Astrocyte (in vitro differentiated cells and primary cell): ENCODE data around the gene KCNQ1. TPM values are rescaled to one million over a fixed set of nuclear protein-coding genes. Genes with fewer than 3 reads are reported as not detected.

ENCODE experiments used
- DNase-seq: peaks from one replicate; pipeline ENCODE4 v3.0.0-alpha.2; 2010; ENCODE audit warnings: low read depth
- FAIRE-seq: peaks from 2 replicates; lab custom pipeline; 2011; peaks lifted over from hg19 to GRCh38; lab: Jason Lieb, UNC
- H2AFZ ChIP-seq: 2 replicates; pipeline ENCODE4 v1.6.0; 2012; ENCODE audit warnings: low read depth, low read length, inconsistent platforms
- H3K27ac ChIP-seq: 2 replicates; pipeline ENCODE4 v1.5.1; 2011; ENCODE audit warnings: low read depth, low read length, inconsistent platforms
- H3K27me3 ChIP-seq: 2 replicates; pipeline ENCODE4 v1.6.0; 2011; ENCODE audit warnings: low read length, inconsistent platforms; ENCODE audit not compliant: insufficient read depth
- H3K36me3 ChIP-seq: 2 replicates; pipeline ENCODE4 v1.5.1; 2011; ENCODE audit warnings: low read length, inconsistent platforms; ENCODE audit not compliant: insufficient read depth
- H3K4me1 ChIP-seq: 2 replicates; pipeline ENCODE4 v1.5.1; 2011; ENCODE audit warnings: low read length, inconsistent platforms; ENCODE audit not compliant: insufficient read depth
- H3K4me2 ChIP-seq: 2 replicates; pipeline ENCODE4 v1.6.0; 2012; ENCODE audit warnings: low read length, inconsistent platforms
- H3K4me3 ChIP-seq: 2 replicates; pipeline ENCODE4 v1.5.1; 2011; ENCODE audit warnings: low read depth, mild to moderate bottlenecking, low read length, inconsistent platforms; ENCODE audit not compliant: insufficient read depth
- H3K79me2 ChIP-seq: 2 replicates; pipeline ENCODE4 v1.6.0; 2012; ENCODE audit warnings: mild to moderate bottlenecking, low read length, inconsistent platforms; ENCODE audit not compliant: insufficient read depth
- H3K9ac ChIP-seq: 2 replicates; pipeline ENCODE4 v1.6.0; 2012; ENCODE audit warnings: mild to moderate bottlenecking, low read length, inconsistent platforms
- H3K9me3 ChIP-seq: 2 replicates; pipeline ENCODE4 v1.5.1; 2012; ENCODE audit warnings: low read depth, mild to moderate bottlenecking, low read length, inconsistent platforms; ENCODE audit not compliant: insufficient read depth
- H4K20me1 ChIP-seq: 2 replicates; pipeline ENCODE4 v1.6.0; 2012; ENCODE audit warnings: low read length, inconsistent platforms; ENCODE audit not compliant: insufficient read depth
- H3K27ac Mint-ChIP-seq: one replicate; pipeline ENCODE4 v1.8.0; 2021; ENCODE audit warnings: mild to moderate bottlenecking, mixed read lengths; ENCODE audit not compliant: unreplicated experiment
- H3K27me3 Mint-ChIP-seq: one replicate; pipeline ENCODE4 v1.8.0; 2021; ENCODE audit warnings: low read depth, mixed read lengths; ENCODE audit not compliant: unreplicated experiment
- H3K36me3 Mint-ChIP-seq: one replicate; pipeline ENCODE4 v1.8.0; 2021; ENCODE audit warnings: low read depth, mixed read lengths; ENCODE audit not compliant: unreplicated experiment
- H3K4me1 Mint-ChIP-seq: one replicate; pipeline ENCODE4 v1.8.0; 2021; ENCODE audit warnings: low read depth, mixed read lengths; ENCODE audit not compliant: unreplicated experiment
- H3K4me3 Mint-ChIP-seq: one replicate; pipeline ENCODE4 v1.8.0; 2021; ENCODE audit warnings: mild to moderate bottlenecking, moderate library complexity, mixed read lengths; ENCODE audit not compliant: unreplicated experiment
- H3K9me3 Mint-ChIP-seq: one replicate; pipeline ENCODE4 v1.8.0; 2021; ENCODE audit warnings: mild to moderate bottlenecking, mixed read lengths; ENCODE audit not compliant: unreplicated experiment
- EZH2 ChIP-seq: IDR thresholded peaks from 2 replicates; pipeline ENCODE4 v1.6.1; 2012; ENCODE audit warnings: mild to moderate bottlenecking, low read length, inconsistent platforms; ENCODE audit not compliant: insufficient read depth
- total RNA-seq: library from RNA; stranded (reverse); gene quantifications from 2 replicates; pipeline ENCODE4 v1.2.1, GENCODE V29; 2021
- TF ChIP-seq, protein P1 (sequence below): IDR thresholded peaks from 2 replicates; pipeline ENCODE4 v1.5.1; 2011; ENCODE audit warnings: low read depth, mild to moderate bottlenecking, inconsistent platforms, low read length, moderate library complexity; ENCODE audit not compliant: insufficient read depth

KCNQ1 gene
- total RNA-seq, 1 donor from 2014 or later, result not detected

DNA sequence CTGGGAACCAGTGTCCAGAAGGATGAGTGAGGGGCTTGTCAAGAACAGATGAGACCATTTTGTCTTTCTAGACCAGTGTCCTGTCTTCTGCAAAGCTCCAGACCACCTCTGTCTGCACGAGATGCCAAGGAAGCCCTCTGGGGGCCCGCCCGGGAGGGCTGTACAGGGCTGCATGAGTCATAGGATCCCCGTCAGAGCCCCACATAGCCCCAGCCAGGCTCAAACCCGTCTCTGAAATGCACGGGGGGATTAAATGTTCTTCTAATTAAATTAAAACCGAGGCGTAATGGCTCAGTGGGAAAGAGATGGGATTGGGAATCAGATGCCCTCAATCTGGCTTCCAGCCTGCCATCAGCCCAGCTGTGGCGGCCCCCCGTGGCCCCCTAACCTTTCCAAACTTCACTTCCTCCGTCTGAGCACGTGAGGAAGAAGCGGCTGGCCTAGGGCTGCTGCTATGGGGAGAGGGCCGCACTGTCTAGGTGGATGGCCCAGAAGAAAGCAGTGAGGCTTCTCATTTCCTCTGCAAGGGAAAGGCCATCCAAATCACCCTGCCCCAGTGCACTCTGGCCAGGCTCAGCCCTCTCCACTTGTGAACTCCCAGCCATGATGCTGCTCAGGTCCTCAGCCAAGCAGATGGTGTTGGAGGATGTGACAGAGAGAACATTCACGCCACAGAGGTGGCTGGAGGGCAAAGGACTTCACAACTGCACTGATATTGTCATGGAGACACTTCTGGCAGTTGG is 222.2 kb downstream of the KCNQ1 start:
- no peaks in the 10 kb centered on the region for H3K4me1 ChIP-seq
- no peak for TF ChIP-seq EZH2
- TF ChIP-seq, protein P1, sequence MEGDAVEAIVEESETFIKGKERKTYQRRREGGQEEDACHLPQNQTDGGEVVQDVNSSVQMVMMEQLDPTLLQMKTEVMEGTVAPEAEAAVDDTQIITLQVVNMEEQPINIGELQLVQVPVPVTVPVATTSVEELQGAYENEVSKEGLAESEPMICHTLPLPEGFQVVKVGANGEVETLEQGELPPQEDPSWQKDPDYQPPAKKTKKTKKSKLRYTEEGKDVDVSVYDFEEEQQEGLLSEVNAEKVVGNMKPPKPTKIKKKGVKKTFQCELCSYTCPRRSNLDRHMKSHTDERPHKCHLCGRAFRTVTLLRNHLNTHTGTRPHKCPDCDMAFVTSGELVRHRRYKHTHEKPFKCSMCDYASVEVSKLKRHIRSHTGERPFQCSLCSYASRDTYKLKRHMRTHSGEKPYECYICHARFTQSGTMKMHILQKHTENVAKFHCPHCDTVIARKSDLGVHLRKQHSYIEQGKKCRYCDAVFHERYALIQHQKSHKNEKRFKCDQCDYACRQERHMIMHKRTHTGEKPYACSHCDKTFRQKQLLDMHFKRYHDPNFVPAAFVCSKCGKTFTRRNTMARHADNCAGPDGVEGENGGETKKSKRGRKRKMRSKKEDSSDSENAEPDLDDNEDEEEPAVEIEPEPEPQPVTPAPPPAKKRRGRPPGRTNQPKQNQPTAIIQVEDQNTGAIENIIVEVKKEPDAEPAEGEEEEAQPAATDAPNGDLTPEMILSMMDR, result no peak
- Mint-ChIP-seq H3K9me3 (no peaks in the 10 kb centered on the region), H3K27me3 (peaks cover 8% of the 10 kb centered on the region), H3K4me1 (no peaks in the 10 kb centered on the region), H3K36me3 (peaks cover 15% of the 10 kb centered on the region), H3K4me3 (no peak overlapping the region), H3K27ac (no peak overlapping the region)
- no peak overlapping the region for H3K9ac ChIP-seq
- no peak overlapping the region for H3K4me3 ChIP-seq
- H3K9me3 ChIP-seq, result peaks cover 10% of the 10 kb centered on the region
- H3K27me3 ChIP-seq, result no peaks in the 10 kb centered on the region
- no peak overlapping the region for H3K27ac ChIP-seq
- no peak for FAIRE-seq
- no peak overlapping the region for H3K4me2 ChIP-seq
- no peak overlapping the region for H2AFZ ChIP-seq
- peaks cover 12% of the 10 kb centered on the region for H3K79me2 ChIP-seq
- peaks cover 75% of the 10 kb centered on the region for H4K20me1 ChIP-seq
- DNase-seq, result no peak
- H3K36me3 ChIP-seq, result no peaks in the 10 kb centered on the region

- Histone ChIP-seq H3K9ac (no peak overlapping the region), H3K9me3 (peaks cover 2% of the 10 kb centered on the region), H3K36me3 (no peaks in the 10 kb centered on the region), H3K79me2 (peaks cover 19% of the 10 kb centered on the region), H3K27me3 (no peaks in the 10 kb centered on the region), H2AFZ (no peak overlapping the region), H3K27ac (no peak overlapping the region), H4K20me1 (peaks cover 84% of the 10 kb centered on the region), H3K4me3 (no peak overlapping the region), H3K4me1 (no peaks in the 10 kb centered on the region), H3K4me2 (no peak overlapping the region)
- Mint-ChIP-seq H3K4me1 (no peaks in the 10 kb centered on the region), H3K27ac (no peak overlapping the region), H3K4me3 (no peak overlapping the region), H3K36me3 (peaks cover 11% of the 10 kb centered on the region), H3K27me3 (peaks cover 8% of the 10 kb centered on the region), H3K9me3 (no peaks in the 10 kb centered on the region)
- FAIRE-seq (no peak), DNase-seq (no peak)
- TF ChIP-seq, protein P1, result no peak
- TF ChIP-seq EZH2, result no peak
These were observed 223.1 kb downstream of the KCNQ1 start for GRCh38 chr11:2667940-2668339.

DNA sequence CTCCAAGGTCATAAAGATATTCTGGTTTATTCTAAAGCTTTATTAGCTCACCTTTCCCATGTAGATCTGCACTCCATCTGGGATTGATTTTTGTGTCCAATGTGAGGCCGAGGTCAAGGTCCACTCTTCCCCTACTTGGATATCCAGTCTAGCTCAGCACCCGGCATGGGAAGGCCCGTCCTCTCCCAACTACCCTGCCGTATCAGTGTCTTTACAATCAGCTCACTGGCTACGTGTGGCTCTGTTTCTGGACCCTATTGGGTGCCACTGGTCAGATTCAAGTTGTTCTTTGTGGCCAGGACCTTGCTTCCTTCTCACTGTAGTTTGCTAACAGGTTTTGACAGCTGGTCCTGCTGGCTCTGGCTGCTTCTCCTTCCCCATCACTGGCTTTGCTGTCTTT is 224.1 kb downstream of the KCNQ1 start:
- H4K20me1 ChIP-seq, result peaks cover 86% of the 10 kb centered on the region
- peaks cover 29% of the 10 kb centered on the region for H3K79me2 ChIP-seq
- no peak overlapping the region for H3K27ac ChIP-seq
- no peak overlapping the region for H3K9ac ChIP-seq
- peaks cover 3% of the 10 kb centered on the region for H3K4me1 Mint-ChIP-seq
- no peaks in the 10 kb centered on the region for H3K4me1 ChIP-seq
- no peak overlapping the region for H2AFZ ChIP-seq
- DNase-seq (no peak), FAIRE-seq (no peak)
- H3K4me3 Mint-ChIP-seq, result no peak overlapping the region
- H3K9me3 ChIP-seq, result no peaks in the 10 kb centered on the region
- TF ChIP-seq, protein P1, result no peak
- TF ChIP-seq EZH2, result no peak
- no peaks in the 10 kb centered on the region for H3K27me3 ChIP-seq
- H3K27me3 Mint-ChIP-seq, result peaks cover 8% of the 10 kb centered on the region
- no peaks in the 10 kb centered on the region for H3K9me3 Mint-ChIP-seq
- H3K4me2 ChIP-seq, result no peak overlapping the region
- H3K4me3 ChIP-seq, result no peak overlapping the region
- peaks cover 6% of the 10 kb centered on the region for H3K36me3 Mint-ChIP-seq
- H3K27ac Mint-ChIP-seq, result no peak overlapping the region
- no peaks in the 10 kb centered on the region for H3K36me3 ChIP-seq
